Stimulated activated memory B cell treated with anti-CD40 and anti-IgM and Interleukin-4, amounts not matched to agents 10 μg/mL and 1 μg/mL and 100 μg/mL, for 72 hours (primary cell): Measurements from ENCODE around the gene MTA1.

ENCODE experiments used
- ATAC-seq: fragments of 150-1000 bp; cut with Tn5 transposase; 2 replicates; pipeline ENCODE4 v1.10.0; 2021
- H3K27ac Mint-ChIP-seq: one replicate; pipeline ENCODE4 v1.8.0; 2022; ENCODE audit warnings: mild to moderate bottlenecking, mixed read lengths
- H3K27me3 Mint-ChIP-seq: one replicate; pipeline ENCODE4 v1.8.0; 2022; ENCODE audit warnings: mixed read lengths
- H3K36me3 Mint-ChIP-seq: one replicate; pipeline ENCODE4 v1.8.0; 2022; ENCODE audit warnings: mixed read lengths
- H3K4me1 Mint-ChIP-seq: one replicate; pipeline ENCODE4 v1.8.0; 2022; ENCODE audit warnings: mixed read lengths
- H3K4me3 Mint-ChIP-seq: one replicate; pipeline ENCODE4 v1.8.0; 2022; ENCODE audit warnings: mild to moderate bottlenecking, moderate library complexity, mixed read lengths
- H3K9me3 Mint-ChIP-seq: one replicate; pipeline ENCODE4 v1.8.0; 2022; ENCODE audit warnings: mixed read lengths

Gene MTA1

DNA sequence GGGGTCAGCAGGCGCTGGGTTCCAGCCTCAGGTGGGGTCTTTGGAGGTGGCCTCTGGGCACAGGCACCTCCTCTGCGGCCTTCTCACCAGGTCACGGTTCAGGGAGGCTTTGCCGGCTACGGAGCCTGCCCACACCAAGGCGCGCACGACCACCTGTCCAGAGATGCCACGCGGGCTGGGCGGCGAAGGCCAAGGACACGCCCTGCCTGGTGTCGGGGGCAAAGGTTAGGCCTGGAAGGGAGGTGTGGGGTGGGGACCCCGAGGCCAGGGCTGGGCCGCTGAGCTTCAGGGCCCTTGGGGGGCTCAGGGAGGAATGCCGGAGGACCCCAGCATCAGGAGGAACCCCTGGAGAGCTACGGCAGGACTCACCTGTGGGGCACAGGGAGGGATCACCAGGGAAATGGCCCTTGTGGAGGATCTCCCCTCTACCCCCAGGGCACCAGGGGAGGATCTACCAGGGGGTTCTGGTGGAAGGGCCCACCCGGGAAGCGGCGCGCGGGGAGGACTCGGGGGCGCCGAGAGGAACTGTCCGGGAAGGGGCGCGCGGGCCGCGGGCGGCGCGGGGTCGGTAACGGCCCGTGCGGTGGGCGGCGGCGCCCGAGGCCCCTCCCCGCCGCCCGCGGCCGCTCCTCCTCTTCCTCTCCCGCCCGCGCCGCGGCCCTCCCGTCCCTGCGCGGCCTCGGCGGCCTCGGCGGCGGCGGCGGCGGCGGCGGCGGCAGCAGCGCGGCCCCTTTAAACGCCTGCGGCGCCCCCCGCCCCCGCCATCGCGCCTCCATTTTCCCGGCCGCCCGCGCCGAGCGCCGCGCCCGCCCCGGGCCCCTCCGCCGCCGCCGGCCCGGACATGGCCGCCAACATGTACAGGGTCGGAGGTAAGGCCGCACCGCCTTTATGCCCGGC, at the start of gene MTA1:
MTA1 (plus strand) TSS at position 633 of the 897 bp plus-strand sequence; CDS start at position 842, 209 bp downstream.
- H3K36me3 Mint-ChIP-seq = no peaks in the 10 kb centered on the region
- H3K4me3 Mint-ChIP-seq = peak within 1 kb of the TSS; percentile 95
- ATAC-seq = peak; percentile 70
- peaks cover 14% of the 10 kb centered on the region for H3K27me3 Mint-ChIP-seq
- no peaks in the 10 kb centered on the region for H3K9me3 Mint-ChIP-seq
- peaks cover 33% of the 10 kb centered on the region for H3K4me1 Mint-ChIP-seq
- peak within 1 kb of the TSS; percentile 89 for H3K27ac Mint-ChIP-seq

DNA sequence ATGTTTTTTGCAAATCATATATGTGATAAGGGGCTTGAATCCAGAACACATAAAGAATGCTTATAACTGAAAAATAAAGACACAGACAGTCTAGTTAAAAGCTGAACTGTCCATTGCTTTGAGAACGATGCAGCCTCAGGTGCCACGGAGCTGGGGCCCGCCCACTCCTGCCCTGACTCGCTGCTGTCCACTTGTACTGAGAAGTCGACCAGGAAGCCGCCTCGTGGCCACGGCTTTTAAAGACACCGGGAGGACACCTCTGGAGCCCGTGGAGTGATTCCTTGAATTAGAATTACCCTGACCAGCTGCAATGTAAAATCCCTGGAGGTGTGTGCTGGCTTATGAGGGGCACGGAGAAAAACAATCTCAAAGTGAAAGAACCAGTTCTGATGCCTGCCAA, 45.2 kb upstream of the MTA1 start:
- Mint-ChIP-seq H3K4me3 (no peak overlapping the region), H3K36me3 (peaks cover 25% of the 10 kb centered on the region), H3K4me1 (peaks cover 17% of the 10 kb centered on the region), H3K27me3 (no peaks in the 10 kb centered on the region), H3K9me3 (no peaks in the 10 kb centered on the region), H3K27ac (no peak overlapping the region)
- ATAC-seq = no peak

DNA sequence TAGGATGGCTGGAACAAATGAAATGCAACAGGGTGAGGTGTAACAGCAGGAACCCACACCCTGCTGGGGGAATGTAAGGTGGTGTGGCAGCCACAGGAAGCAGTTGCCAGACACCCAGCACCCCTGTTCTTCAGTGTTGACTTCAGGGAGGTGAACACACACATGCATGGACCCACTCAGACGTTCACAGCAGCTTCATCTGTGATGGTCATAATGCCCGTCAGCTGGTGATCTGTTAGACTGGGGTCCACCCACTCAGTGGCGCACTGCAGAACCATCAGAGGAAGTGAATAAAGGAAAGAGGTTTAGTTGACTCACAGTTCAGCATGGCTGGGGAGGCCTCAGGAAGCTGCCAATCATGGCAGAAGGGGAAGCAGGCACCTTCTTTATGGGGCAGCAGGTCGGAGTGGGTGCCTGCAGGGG, 44.0 kb upstream of the MTA1 start:
- no peak overlapping the region for H3K4me3 Mint-ChIP-seq
- no peak overlapping the region for H3K27ac Mint-ChIP-seq

DNA sequence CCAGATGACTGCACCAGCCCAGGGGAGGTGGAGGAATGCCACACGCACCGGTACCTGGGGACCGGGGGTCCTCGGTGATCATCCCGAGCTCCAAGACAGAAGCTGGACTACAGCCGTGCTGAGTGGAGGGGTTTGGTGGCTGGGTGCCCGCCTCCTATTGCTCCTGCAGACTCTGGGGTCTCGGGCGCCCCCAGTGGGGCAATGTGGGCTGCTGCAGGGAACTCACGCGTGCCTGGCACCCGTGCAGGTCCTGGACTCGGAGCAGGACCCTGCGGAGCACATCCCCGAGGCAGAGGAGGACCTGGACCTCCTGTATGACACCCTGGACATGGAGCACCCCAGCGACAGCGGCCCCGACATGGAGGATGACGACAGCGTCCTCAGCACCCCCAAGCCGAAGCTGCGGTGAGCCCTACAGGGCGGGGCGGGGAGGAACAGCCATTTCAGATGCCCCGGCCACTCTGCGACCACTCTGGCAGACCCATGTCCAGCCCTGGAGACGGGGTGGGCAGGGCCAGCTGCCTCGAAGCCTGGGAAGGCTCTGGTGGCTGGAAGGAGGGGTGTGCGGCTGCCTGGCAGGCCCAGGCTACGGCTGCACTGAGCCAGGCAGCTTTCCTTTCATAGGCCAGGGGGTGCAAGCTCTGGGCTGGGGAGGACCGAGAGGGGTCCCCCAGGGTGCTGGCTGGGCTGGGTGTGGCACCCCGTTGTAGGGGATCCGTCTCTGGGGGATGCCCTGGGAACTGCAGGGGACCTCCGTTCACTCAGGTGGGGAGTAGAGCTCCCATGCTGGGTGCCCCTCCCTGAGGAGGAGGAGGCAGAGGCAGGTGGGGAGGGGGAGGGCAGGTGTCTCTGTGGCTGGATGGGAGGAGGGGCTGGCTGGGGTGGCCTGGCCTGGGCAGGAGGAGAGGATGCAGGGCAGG, 42.8 kb upstream of the MTA1 start:
- Mint-ChIP-seq H3K36me3 (peaks cover 13% of the 10 kb centered on the region), H3K4me1 (peaks cover 10% of the 10 kb centered on the region), H3K4me3 (no peak overlapping the region), H3K9me3 (no peaks in the 10 kb centered on the region), H3K27ac (no peak overlapping the region), H3K27me3 (no peaks in the 10 kb centered on the region)
- no peak for ATAC-seq

More for the DNA sequence above, 44.0 kb upstream of the MTA1 start:
- Mint-ChIP-seq H3K36me3 (peaks cover 19% of the 10 kb centered on the region), H3K27me3 (no peaks in the 10 kb centered on the region), H3K9me3 (no peaks in the 10 kb centered on the region), H3K4me1 (peaks cover 16% of the 10 kb centered on the region)
- ATAC-seq = peak; percentile 63

DNA sequence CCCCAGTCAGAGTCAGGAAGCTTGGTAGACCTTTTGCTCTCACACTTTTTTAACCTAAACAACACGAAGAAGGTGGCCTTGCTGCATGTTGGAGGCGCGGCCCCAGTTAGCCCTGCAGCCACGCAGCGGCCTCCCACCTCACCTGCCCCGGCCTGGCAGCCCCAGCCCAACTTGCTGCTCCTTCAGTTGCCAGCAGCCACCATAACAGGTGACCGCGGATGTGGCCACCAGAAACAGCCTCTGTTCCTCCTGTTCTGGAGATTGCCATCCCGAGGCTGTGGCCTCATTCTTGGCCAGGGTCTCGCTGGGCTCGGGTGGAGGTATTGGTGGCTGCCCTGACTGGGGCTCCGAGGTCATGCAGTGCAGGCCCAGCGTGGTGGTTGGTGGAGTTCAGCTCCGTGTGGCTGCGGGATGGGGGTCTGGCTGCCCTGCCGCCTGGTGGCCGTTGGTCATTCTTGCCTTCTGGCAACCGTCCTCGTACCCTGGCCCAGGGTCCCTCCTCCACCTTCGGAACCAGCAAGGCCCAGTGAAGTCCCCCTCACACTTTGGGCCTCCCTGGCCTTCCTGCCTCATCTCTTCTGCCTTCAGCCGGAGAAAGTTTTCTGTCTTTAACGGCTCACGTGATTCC, 42.0 kb upstream of the MTA1 start:
- no peaks in the 10 kb centered on the region for H3K27me3 Mint-ChIP-seq
- no peak for ATAC-seq
- no peak overlapping the region for H3K27ac Mint-ChIP-seq
- peaks cover 16% of the 10 kb centered on the region for H3K36me3 Mint-ChIP-seq
- no peak overlapping the region for H3K4me3 Mint-ChIP-seq
- H3K4me1 Mint-ChIP-seq = peaks cover 10% of the 10 kb centered on the region
- no peaks in the 10 kb centered on the region for H3K9me3 Mint-ChIP-seq

DNA sequence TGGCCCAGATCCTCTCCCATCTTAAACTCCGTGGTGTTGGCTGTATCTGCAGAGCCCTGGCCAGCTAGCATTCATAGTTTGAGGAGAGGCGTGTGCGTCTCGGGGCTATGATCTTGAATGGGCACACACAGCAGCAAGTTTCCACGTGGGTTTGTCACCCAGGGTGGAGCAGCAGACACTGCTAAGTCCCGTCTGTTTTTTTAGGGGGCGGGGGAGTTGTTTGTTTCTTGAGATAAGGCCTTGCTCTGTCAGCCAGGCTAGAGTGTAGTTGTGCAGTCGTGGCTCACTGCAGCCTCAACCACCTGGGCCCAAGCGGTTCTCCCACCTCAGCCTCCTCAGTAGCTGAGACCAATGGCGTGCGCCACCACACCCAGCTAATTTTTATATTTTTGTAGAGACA, 41.4 kb upstream of the MTA1 start:
- Mint-ChIP-seq H3K27ac (no peak overlapping the region), H3K4me1 (peaks cover 10% of the 10 kb centered on the region), H3K36me3 (peaks cover 18% of the 10 kb centered on the region), H3K4me3 (no peak overlapping the region), H3K9me3 (no peaks in the 10 kb centered on the region), H3K27me3 (no peaks in the 10 kb centered on the region)
- no peak for ATAC-seq

DNA sequence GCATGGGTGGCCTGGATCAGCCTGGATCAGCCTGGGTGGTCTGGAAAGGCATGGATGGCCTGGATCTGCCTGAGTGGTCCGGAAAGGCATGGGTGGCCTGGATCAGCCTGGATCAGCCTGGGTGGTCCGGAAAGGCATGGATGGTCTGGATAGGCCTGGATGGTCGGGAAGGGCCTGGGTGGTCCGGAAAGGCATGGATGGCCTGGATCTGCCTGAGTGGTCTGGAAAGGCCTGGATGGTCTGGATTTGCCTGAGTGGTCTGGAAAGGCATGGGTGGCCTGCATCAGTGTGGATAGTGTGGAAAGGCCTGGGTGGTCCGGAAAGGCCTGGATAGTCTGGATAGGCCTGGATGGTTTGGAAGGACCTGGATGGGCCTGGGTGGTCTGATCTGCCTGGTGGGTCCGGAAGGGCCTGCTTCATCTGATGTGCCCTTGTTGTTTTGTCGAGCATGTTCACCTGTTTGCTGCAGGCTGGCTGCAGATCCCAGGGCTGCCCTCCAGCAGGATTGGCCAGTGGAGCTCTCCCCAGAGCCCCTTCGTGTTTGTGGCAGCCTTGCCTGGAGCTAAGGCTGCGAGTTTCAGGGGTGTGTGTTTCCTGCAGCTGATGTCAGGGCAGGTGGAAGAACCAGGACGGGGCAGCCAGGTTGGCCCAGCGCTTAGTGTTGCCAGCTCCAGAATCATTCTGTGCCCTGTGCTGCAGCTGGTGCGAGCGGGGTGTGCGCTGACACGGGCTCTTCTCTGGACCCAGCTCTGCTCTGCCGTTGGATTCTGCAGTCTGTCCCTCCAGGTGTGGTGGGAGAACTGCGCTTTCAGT, 40.5 kb upstream of the MTA1 start:
- ATAC-seq = no peak
- H3K4me3 Mint-ChIP-seq = no peak overlapping the region

DNA sequence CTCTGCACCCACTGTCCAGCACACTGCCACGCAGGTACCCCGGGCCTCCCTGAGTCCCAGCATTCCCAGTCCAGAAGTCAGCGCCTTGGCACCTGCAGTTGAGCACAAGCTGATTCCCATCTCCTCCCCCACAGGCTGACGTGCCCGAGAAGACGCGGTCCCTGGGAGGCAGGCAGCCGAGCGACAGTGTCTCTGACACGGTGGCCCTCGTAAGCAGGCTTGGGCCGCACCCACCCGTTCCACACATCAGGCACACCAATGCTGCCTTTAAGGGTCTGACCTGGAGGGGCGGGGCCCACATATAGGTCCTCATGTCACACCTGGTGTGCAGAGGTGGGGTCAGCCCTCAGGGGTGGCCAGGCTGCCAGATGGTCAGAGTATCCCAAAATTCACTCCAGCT, 39.7 kb upstream of the MTA1 start:
- H3K27me3 Mint-ChIP-seq = no peaks in the 10 kb centered on the region
- H3K27ac Mint-ChIP-seq = no peak overlapping the region
- H3K36me3 Mint-ChIP-seq = peaks cover 24% of the 10 kb centered on the region
- H3K4me1 Mint-ChIP-seq = peaks cover 10% of the 10 kb centered on the region
- no peak overlapping the region for H3K4me3 Mint-ChIP-seq
- H3K9me3 Mint-ChIP-seq = no peaks in the 10 kb centered on the region
- ATAC-seq = no peak

More for the DNA sequence above, 40.5 kb upstream of the MTA1 start:
- Mint-ChIP-seq H3K27ac (no peak overlapping the region), H3K27me3 (no peaks in the 10 kb centered on the region), H3K9me3 (no peaks in the 10 kb centered on the region), H3K4me1 (peaks cover 10% of the 10 kb centered on the region), H3K36me3 (peaks cover 24% of the 10 kb centered on the region)

DNA sequence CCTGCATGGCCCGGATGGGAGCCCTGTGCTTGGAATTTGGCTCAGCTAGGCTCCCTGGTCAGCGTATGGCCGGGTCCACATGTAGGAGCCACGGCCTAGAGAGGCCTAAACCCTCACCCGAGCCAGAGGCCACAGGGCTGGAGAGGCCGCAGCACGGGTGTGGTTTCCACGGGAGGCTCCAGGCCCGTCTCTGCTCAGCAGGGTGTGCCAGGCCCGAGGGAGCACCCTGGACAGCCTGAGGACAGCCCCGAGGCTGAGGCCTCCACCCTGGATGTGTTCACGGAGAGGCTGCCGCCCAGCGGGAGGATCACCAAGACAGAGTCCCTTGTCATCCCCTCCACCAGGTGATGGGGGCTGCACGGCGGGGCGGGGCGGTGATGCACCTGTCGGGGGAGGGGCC, 38.9 kb upstream of the MTA1 start:
- H3K27ac Mint-ChIP-seq = no peak overlapping the region
- H3K36me3 Mint-ChIP-seq = peaks cover 20% of the 10 kb centered on the region
- no peaks in the 10 kb centered on the region for H3K9me3 Mint-ChIP-seq
- no peak overlapping the region for H3K4me3 Mint-ChIP-seq
- H3K27me3 Mint-ChIP-seq = no peaks in the 10 kb centered on the region
- ATAC-seq = no peak
- peaks cover 6% of the 10 kb centered on the region for H3K4me1 Mint-ChIP-seq

DNA sequence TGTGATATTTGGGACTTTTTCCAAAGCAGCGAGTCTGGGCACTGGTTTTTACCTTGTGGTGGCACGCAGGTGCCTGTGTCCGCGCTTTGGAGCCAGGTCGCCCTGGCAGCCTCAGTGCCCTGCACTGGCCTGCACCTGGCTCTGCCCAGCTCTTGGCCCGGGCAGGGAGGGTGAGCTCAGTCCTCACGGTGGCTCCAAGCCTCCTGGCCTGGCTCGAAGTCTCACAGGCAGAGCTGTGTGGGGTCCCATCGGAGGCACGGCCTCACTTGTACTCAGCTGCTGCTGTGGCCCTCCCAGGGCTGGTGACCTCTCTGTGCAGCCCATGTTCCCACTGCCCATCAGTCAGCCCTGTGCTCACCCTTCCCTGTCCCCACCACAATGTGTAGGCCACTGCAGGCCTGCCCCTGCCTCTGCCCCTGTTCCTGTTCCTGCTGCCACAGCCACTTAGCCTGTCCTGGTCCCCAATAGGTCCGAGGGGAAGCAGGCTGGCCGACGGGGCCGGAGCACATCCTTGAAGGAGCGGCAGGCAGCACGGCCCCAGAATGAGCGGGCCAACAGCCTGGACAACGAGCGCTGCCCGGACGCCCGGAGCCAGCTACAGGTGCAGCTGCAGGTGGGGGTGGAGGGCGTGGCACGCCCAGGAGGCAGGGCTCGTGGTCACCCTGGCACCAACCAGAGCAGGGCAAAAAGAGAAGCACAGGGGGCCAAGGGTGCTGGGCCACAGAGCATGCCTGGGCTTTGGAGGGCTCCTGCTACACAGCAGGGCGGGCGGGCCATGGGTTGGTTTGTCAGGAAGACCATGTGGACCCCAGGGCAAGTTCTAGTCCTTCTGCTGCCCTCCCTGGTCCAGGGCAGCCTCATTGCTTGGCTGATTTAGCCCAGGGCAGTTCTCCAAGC, 37.9 kb upstream of the MTA1 start:
- Mint-ChIP-seq H3K27ac (no peak overlapping the region), H3K27me3 (no peaks in the 10 kb centered on the region), H3K4me3 (no peak overlapping the region), H3K9me3 (no peaks in the 10 kb centered on the region), H3K36me3 (peaks cover 17% of the 10 kb centered on the region), H3K4me1 (no peaks in the 10 kb centered on the region)
- no peak for ATAC-seq

DNA sequence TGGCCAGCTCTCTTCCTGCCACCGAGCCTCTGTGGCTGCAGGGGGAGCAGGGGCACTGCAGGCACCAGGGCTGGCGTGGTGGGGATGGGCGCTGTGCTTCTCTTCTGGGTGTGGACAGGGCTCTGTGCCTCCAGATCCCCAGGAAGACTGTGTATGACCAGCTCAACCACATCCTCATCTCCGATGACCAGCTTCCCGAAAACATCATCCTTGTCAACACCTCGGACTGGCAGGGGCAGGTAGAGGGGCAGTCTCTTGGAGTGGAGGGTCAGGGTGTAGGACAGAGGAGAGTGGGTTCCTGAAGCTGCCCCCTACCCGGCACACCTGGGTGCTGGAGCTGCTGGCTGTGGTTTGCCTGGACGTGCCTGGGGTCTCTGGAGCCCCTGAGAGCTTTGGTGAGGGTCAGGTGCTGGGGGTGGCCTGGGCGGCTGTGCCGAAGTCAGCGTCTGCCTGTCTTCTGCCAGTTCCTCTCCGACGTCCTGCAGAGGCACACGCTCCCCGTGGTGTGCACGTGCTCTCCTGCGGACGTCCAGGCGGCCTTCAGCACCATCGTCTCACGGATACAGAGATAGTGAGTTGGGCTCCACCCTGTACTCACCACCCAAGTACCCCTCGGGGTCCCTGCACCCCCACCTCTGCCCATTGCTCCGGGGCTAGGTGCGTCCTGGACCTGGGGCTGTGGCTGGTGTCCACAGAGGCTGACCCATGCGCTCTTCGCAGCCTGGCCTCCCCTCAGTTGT, 37.1 kb upstream of the MTA1 start:
- Mint-ChIP-seq H3K9me3 (no peaks in the 10 kb centered on the region), H3K4me1 (no peaks in the 10 kb centered on the region), H3K27ac (no peak overlapping the region), H3K36me3 (peaks cover 17% of the 10 kb centered on the region), H3K27me3 (no peaks in the 10 kb centered on the region), H3K4me3 (no peak overlapping the region)
- ATAC-seq = no peak

DNA sequence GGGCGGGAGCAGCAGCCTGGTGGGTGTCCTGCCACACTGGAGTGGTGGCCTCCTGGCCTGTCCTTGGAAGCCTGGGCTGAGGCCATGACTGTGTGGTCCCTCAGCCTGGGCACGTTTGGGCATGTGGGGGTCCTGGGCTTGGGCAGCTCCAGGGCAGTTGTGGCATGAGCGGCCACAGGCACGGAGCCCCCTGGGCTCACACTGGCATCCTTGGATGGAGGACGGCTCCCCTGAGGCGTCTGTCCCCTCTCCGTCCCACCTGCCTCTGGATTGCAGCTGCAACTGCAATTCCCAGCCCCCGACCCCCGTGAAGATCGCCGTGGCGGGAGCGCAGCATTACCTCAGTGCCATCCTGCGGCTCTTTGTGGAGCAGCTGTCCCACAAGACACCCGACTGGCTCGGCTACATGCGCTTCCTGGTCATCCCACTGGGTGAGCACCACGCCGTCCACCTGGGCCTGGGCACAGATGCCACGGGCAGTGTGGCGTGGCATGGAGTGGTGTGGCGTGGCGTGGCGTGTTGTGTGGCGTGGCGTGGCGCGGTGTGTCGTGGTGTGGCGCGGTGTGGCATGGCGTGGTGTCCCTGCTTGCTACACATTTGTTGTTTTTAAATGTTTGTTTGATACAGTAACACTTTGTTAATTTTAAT, 36.4 kb upstream of the MTA1 start:
- H3K9me3 Mint-ChIP-seq = no peaks in the 10 kb centered on the region
- H3K27ac Mint-ChIP-seq = no peak overlapping the region
- no peak overlapping the region for H3K4me3 Mint-ChIP-seq
- no peaks in the 10 kb centered on the region for H3K27me3 Mint-ChIP-seq
- ATAC-seq = no peak
- H3K36me3 Mint-ChIP-seq = peaks cover 17% of the 10 kb centered on the region
- H3K4me1 Mint-ChIP-seq = no peaks in the 10 kb centered on the region

DNA sequence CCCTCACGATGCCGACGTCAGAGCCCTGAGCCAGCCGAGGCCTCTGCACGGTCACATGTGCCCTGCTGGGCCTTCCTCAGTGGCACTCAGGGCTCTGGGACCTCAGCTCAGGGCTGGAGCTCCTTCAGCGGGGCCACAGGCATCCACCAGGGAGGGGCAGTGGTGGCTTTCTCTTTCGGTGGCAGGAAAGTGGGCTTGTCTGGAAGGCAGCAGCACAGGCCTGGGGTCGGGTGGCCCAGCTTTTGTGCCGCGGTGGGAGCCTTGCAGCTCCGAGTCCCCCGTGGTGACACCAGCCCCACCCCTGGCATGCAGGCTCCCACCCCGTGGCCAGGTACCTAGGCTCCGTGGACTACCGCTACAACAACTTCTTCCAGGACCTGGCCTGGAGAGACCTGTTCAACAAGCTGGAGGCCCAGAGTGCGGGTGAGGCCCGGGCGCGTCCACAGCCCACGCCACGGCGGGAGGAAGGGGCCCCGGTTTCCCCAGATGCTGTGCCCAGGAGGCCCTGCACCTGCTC, 35.5 kb upstream of the MTA1 start:
- H3K27ac Mint-ChIP-seq = no peak overlapping the region
- no peaks in the 10 kb centered on the region for H3K27me3 Mint-ChIP-seq
- no peak for ATAC-seq
- peaks cover 6% of the 10 kb centered on the region for H3K4me1 Mint-ChIP-seq
- no peaks in the 10 kb centered on the region for H3K9me3 Mint-ChIP-seq
- H3K4me3 Mint-ChIP-seq = no peak overlapping the region
- peaks cover 17% of the 10 kb centered on the region for H3K36me3 Mint-ChIP-seq
